ENCODE data around the gene PRKAR1B.
A peak's percentile ranks its signal among the peaks of the same experiment; 100 is the strongest.
"Not testable (repeated sequence)": the region's sequence is repeated elsewhere in the genome, so short reads cannot be mapped to it uniquely, and the experiment has no call there.

The PRKAR1B gene

GRCh38 chr7:638256-639011 lies 88.6 kb downstream of the PRKAR1B start:
- no peak for DNase-seq

GRCh38 chr7:637826-638225 lies 89.3 kb downstream of the PRKAR1B start:
- no peak for DNase-seq

- peak; percentile 15 for DNase-seq
Observed at GRCh38 chr7:636396-636795, 90.7 kb downstream of the PRKAR1B start.

GRCh38 chr7:635687-636382 lies 91.2 kb downstream of the PRKAR1B start:
- DNase-seq, result not testable (repeated sequence)

GRCh38 chr7:635227-635626 lies 91.9 kb downstream of the PRKAR1B start:
- no peak for DNase-seq

GRCh38 chr7:633381-634018 lies 93.6 kb downstream of the PRKAR1B start:
- DNase-seq, result no peak

- DNase-seq, result no peak
Observed at GRCh38 chr7:632831-633210, 94.3 kb downstream of the PRKAR1B start.

- no peak for DNase-seq
Observed at GRCh38 chr7:631964-632830, 94.9 kb downstream of the PRKAR1B start.

GRCh38 chr7:631291-631711 lies 95.8 kb downstream of the PRKAR1B start:
- DNase-seq, result no peak

GRCh38 chr7:630539-630938 lies 96.5 kb downstream of the PRKAR1B start:
- DNase-seq, result no peak

GRCh38 chr7:630111-630511 lies 97.0 kb downstream of the PRKAR1B start:
- no peak for DNase-seq

- DNase-seq, result no peak
Observed at GRCh38 chr7:628826-629225, 98.3 kb downstream of the PRKAR1B start.

- no peak for DNase-seq
Observed at GRCh38 chr7:628402-628763, 98.7 kb downstream of the PRKAR1B start.

- no peak for DNase-seq
Observed at GRCh38 chr7:627661-628401, 99.2 kb downstream of the PRKAR1B start.

GRCh38 chr7:625376-625971 lies 101.6 kb downstream of the PRKAR1B start:
- no peak for DNase-seq

- DNase-seq, result no peak
Observed at GRCh38 chr7:623464-623863, 103.6 kb downstream of the PRKAR1B start.

- no peak for DNase-seq
Observed at GRCh38 chr7:621572-622285, 105.4 kb downstream of the PRKAR1B start.

GRCh38 chr7:620885-621284 lies 106.2 kb downstream of the PRKAR1B start:
- no peak for DNase-seq

- peak; percentile 54 for DNase-seq
Observed at GRCh38 chr7:620056-620455, 107.0 kb downstream of the PRKAR1B start.

GRCh38 chr7:619368-619840 lies 107.7 kb downstream of the PRKAR1B start:
- DNase-seq, result no peak

All from EL (cell line).